Left ventricle myocardium inferior (tissue), 1 donor: ENCODE measurements around the gene MTMR3. TPM values are rescaled to one million over a fixed set of nuclear protein-coding genes. Genes with fewer than 3 reads are reported as not detected.

Experiments
- DNase-seq: peaks from one replicate; pipeline ENCODE4 v3.0.0-alpha.2; 2020
- H3K27ac ChIP-seq: fragments of 200-600 bp; replicated peaks from 2 replicates; pipeline ENCODE4 v1.8.0; 2021
- H3K27me3 ChIP-seq: fragments of 200-600 bp; 2 replicates; pipeline ENCODE4 v1.8.0; 2021; ENCODE audit warnings: low read depth
- H3K36me3 ChIP-seq: fragments of 200-600 bp; 2 replicates; pipeline ENCODE4 v1.8.0; 2021
- H3K4me1 ChIP-seq: fragments of 200-600 bp; 2 replicates; pipeline ENCODE4 v1.8.0; 2021
- H3K4me3 ChIP-seq: fragments of 200-600 bp; 2 replicates; pipeline ENCODE4 v1.8.0; 2021; ENCODE audit warnings: mild to moderate bottlenecking, moderate library complexity
- H3K9me3 ChIP-seq: fragments of 200-600 bp; replicated peaks from 2 replicates; pipeline ENCODE4 v1.8.0; 2021
- CTCF ChIP-seq: fragments of 200-600 bp; IDR thresholded peaks from 2 replicates; pipeline ENCODE4 v1.8.0; 2021; ENCODE audit warnings: antibody characterized with exemption, mild to moderate bottlenecking, borderline replicate concordance
- intact Hi-C: fragments of 100-400 bp; cut with micrococcal nuclease; formaldehyde crosslinking; loops from one replicate; pipeline ENCODE4 v1.11.0; 2022
- total RNA-seq: library from RNA; stranded (reverse); fragmentation: NEBNext Ultra II Directional; extraction: Animal tissue kit (Norgen Biotek cat#: 25700); gene quantifications from one replicate; pipeline ENCODE4 v1.2.1, GENCODE V29; 2021
- donor health status: DM: no; HTN: yes; CAD: no; lungs with severe emphysema.

MTMR3 gene
- total RNA-seq, 1 donor from 2014 or later, result 31.3 TPM

GRCh38 chr22:29945435-29945834 is 62.5 kb downstream of the MTMR3 start:
- Histone ChIP-seq H3K4me1 (peaks cover 78% of the 10 kb centered on the region), H3K9me3 (no peaks in the 10 kb centered on the region), H3K4me3 (no peak overlapping the region), H3K27me3 (no peaks in the 10 kb centered on the region), H3K36me3 (no peaks in the 10 kb centered on the region), H3K27ac (no peak overlapping the region)
- TF ChIP-seq CTCF, result no peak
- intact Hi-C loops, result no loop called here
- DNase-seq, result no peak

- intact Hi-C loops, result no loop called here
- no peak for TF ChIP-seq CTCF
- Histone ChIP-seq H3K9me3 (no peaks in the 10 kb centered on the region), H3K27me3 (no peaks in the 10 kb centered on the region), H3K4me1 (peaks cover 76% of the 10 kb centered on the region), H3K4me3 (no peak overlapping the region), H3K27ac (no peak overlapping the region), H3K36me3 (no peaks in the 10 kb centered on the region)
- DNase-seq, result no peak
Observed at GRCh38 chr22:29946220-29946619, 63.2 kb downstream of the MTMR3 start.

GRCh38 chr22:29947410-29948384 is 64.7 kb downstream of the MTMR3 start:
- no peak for DNase-seq
- no peak for TF ChIP-seq CTCF
- no peaks in the 10 kb centered on the region for H3K27me3 ChIP-seq
- H3K27ac ChIP-seq, result no peak overlapping the region
- H3K4me1 ChIP-seq, result peaks cover 84% of the 10 kb centered on the region
- H3K36me3 ChIP-seq, result no peaks in the 10 kb centered on the region
- no peaks in the 10 kb centered on the region for H3K9me3 ChIP-seq
- intact Hi-C loops, result no loop called here
- no peak overlapping the region for H3K4me3 ChIP-seq

DNA sequence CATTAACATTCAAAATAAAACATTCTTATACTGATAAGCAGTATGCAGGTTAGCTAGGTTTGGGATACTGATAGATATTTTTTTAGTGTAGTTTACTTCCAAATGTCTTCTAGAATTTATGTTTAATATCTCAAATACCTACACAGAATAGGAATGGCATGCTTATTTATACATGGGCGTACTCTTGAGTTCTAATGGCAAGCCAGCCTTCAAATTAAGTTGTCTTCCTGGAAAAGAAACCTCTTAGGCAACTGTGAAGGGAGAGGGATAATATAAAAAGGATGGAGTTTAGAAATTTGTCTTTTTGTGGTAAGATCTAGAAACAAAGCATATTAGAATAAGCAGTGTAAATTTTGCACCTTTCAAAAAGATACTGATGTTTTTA is 65.4 kb downstream of the MTMR3 start:
- Histone ChIP-seq H3K9me3 (no peaks in the 10 kb centered on the region), H3K4me3 (no peak overlapping the region), H3K36me3 (no peaks in the 10 kb centered on the region), H3K4me1 (peaks cover 89% of the 10 kb centered on the region), H3K27me3 (no peaks in the 10 kb centered on the region), H3K27ac (no peak overlapping the region)
- DNase-seq, result no peak
- intact Hi-C loops, result no loop called here
- TF ChIP-seq CTCF, result no peak

GRCh38 chr22:29949872-29950271 is 66.9 kb downstream of the MTMR3 start:
- no peaks in the 10 kb centered on the region for H3K36me3 ChIP-seq
- peaks cover 77% of the 10 kb centered on the region for H3K4me1 ChIP-seq
- DNase-seq, result no peak
- H3K27me3 ChIP-seq, result no peaks in the 10 kb centered on the region
- no peaks in the 10 kb centered on the region for H3K9me3 ChIP-seq
- intact Hi-C loops, result no loop called here
- H3K27ac ChIP-seq, result no peak overlapping the region
- H3K4me3 ChIP-seq, result no peak overlapping the region
- no peak for TF ChIP-seq CTCF
